Panc1 (cell line): ENCODE data around the gene FYN.

Experiments
- POLR2AphosphoS5 ChIP-seq: IDR thresholded peaks from 2 replicates; pipeline ENCODE4 v1.6.1; 2012; ENCODE audit warnings: mild to moderate bottlenecking, low read depth, low read length, moderate library complexity
- SIN3A ChIP-seq: IDR thresholded peaks from 2 replicates; pipeline ENCODE4 v1.6.1; 2012; ENCODE audit warnings: low read depth, mild to moderate bottlenecking, low read length, moderate library complexity, borderline replicate concordance; ENCODE audit not compliant: insufficient read depth
- TCF7L2 ChIP-seq: IDR thresholded peaks from 2 replicates; pipeline ENCODE4 v1.6.1; 2011; ENCODE audit warnings: mild to moderate bottlenecking, low read depth, low read length, inconsistent platforms
- TF ChIP-seq, protein P1 (sequence below), 2 experiments: IDR thresholded peaks; 2 replicates each; pipeline ENCODE4 v1.6.1; 2011 to 2012; ENCODE audit warnings: low read depth in 2 of 2, control low read depth in 1 of 2, low read length in 1 of 2, mild to moderate bottlenecking in 1 of 2, moderate library complexity in 1 of 2; ENCODE audit not compliant: insufficient read depth in 1 of 2
- TF ChIP-seq, protein P2 (sequence below): fragments of 450-650 bp; IDR thresholded peaks from 2 replicates; pipeline ENCODE4 v1.5.1; 2017; ENCODE audit warnings: mild to moderate bottlenecking

DNA sequence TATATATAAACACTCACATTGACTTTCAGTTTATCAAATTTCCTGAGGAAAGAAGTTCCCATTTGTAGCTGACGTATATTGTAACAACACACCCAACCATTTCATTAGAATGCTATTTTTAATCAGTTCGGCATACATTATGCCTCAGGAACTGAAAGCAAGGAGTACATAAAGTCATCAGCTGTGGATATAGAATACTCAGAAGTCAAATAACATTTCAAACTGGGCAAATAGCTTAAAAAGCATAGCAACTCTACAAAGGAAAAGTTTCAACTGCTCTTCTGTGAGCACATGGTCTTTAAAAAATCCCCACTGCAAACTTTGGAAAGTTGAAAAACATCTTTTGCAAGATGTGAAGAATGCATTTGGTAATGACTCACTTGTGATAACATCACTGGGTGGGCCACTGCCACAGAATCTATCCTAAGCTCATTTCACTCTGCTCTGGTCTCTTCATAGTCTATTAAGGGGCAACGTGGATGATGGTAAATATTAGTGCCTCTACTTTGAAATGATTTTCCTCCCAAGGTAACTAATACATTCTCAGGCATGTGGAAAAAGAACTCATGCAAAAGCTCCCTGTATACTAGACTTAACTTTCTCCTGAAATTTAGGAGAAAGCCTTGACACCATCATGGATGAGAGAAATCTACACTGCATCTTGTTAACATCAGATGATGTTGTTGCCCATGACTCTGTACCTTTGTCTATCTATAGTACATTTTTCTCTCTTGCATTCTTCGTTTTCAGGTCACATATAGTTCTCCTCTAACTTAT is 49.2 kb downstream of the FYN start:
- TF ChIP-seq, protein P1, sequence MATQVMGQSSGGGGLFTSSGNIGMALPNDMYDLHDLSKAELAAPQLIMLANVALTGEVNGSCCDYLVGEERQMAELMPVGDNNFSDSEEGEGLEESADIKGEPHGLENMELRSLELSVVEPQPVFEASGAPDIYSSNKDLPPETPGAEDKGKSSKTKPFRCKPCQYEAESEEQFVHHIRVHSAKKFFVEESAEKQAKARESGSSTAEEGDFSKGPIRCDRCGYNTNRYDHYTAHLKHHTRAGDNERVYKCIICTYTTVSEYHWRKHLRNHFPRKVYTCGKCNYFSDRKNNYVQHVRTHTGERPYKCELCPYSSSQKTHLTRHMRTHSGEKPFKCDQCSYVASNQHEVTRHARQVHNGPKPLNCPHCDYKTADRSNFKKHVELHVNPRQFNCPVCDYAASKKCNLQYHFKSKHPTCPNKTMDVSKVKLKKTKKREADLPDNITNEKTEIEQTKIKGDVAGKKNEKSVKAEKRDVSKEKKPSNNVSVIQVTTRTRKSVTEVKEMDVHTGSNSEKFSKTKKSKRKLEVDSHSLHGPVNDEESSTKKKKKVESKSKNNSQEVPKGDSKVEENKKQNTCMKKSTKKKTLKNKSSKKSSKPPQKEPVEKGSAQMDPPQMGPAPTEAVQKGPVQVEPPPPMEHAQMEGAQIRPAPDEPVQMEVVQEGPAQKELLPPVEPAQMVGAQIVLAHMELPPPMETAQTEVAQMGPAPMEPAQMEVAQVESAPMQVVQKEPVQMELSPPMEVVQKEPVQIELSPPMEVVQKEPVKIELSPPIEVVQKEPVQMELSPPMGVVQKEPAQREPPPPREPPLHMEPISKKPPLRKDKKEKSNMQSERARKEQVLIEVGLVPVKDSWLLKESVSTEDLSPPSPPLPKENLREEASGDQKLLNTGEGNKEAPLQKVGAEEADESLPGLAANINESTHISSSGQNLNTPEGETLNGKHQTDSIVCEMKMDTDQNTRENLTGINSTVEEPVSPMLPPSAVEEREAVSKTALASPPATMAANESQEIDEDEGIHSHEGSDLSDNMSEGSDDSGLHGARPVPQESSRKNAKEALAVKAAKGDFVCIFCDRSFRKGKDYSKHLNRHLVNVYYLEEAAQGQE (IDR thresholded peaks at IDR 0.05; ENCODE audit: insufficient read depth in 1 of 2, low read depth in 2 of 2, low read length in 1 of 2) = no peak
- TF ChIP-seq, protein P2, sequence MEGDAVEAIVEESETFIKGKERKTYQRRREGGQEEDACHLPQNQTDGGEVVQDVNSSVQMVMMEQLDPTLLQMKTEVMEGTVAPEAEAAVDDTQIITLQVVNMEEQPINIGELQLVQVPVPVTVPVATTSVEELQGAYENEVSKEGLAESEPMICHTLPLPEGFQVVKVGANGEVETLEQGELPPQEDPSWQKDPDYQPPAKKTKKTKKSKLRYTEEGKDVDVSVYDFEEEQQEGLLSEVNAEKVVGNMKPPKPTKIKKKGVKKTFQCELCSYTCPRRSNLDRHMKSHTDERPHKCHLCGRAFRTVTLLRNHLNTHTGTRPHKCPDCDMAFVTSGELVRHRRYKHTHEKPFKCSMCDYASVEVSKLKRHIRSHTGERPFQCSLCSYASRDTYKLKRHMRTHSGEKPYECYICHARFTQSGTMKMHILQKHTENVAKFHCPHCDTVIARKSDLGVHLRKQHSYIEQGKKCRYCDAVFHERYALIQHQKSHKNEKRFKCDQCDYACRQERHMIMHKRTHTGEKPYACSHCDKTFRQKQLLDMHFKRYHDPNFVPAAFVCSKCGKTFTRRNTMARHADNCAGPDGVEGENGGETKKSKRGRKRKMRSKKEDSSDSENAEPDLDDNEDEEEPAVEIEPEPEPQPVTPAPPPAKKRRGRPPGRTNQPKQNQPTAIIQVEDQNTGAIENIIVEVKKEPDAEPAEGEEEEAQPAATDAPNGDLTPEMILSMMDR = no peak
- TF ChIP-seq POLR2AphosphoS5 (no peak), SIN3A (no peak), TCF7L2 (no peak)
